Pancreas (tissue), 10 donors: ENCODE measurements around the gene B4GALT1. TPM values are rescaled to one million over a fixed set of nuclear protein-coding genes. Genes with fewer than 3 reads are reported as not detected.

Experiments
- ATAC-seq, 4 donors: fragments of 200-7000 bp; cut with Tn5 transposase; one replicate each; pipeline versions ENCODE4 v1.8.0 to v1.9.1; 2020; ENCODE audit warnings: mild to moderate bottlenecking in 4 of 4, moderate library complexity in 4 of 4
- DNase-seq, 6 donors: peaks; one replicate each; pipeline ENCODE4 v3.0.0-alpha.2; 2020
- FAIRE-seq: peaks from 2 replicates; lab custom pipeline; 2012; peaks lifted over from hg19 to GRCh38; lab: Jason Lieb, UNC
- H3K27ac ChIP-seq, 4 donors: fragments of 200-600 bp; sonication (generic); 1 replicate in 3 of 4; 2 replicates in 1 of 4; pipeline versions ENCODE4 v1.5.0 to v1.8.0; 2020
- H3K27me3 ChIP-seq, 4 donors: fragments of 200-600 bp; one replicate each; pipeline ENCODE4 v1.8.0; 2021
- H3K36me3 ChIP-seq, 3 donors: fragments of 200-600 bp; sonication (generic) in 1 of 3; one replicate each; pipeline versions ENCODE4 v1.5.0 to v1.8.0; 2020 to 2021
- H3K4me1 ChIP-seq, 3 donors: fragments of 200-600 bp; one replicate each; pipeline ENCODE4 v1.8.0; 2021
- H3K4me3 ChIP-seq, 4 donors: fragments of 200-600 bp; sonication (generic) in 2 of 4; one replicate each; pipeline versions ENCODE4 v1.5.0 to v1.8.0; 2020 to 2021
- H3K9me3 ChIP-seq, 4 donors: fragments of 200-600 bp; one replicate each; pipeline ENCODE4 v1.8.0; 2021
- WGBS, 2 donors: extraction: QIAGEN DNeasy Blood & Tissue Kit; methylation state at CpG; one replicate each; pipeline ENCODE4 v1.1.7; 2013; 5-methylcytosine and 5-hydroxymethylcytosine counted together
- intact Hi-C, 3 donors: fragments of 100-400 bp; cut with DNase I; formaldehyde crosslinking; loops; one replicate each; pipeline versions ENCODE4 v1.11.1 to v1.14.2; 2022
- polyA plus RNA-seq, 2 donors: library from polyadenylated mRNA; stranded (reverse); fragments of 200-250 nt; gene quantifications; one replicate each; pipeline ENCODE4 v1.2.3, GENCODE V29; 2013
- total RNA-seq, 6 donors: library from RNA; stranded (reverse); fragmentation: NEBNext Ultra II Directional in 4 of 6; extraction: Animal tissue kit (Norgen Biotek cat#: 25700) in 4 of 6; gene quantifications; one replicate each; pipeline versions ENCODE4 v1.2.1 to v1.2.4, GENCODE V29; 2021 to 2023
- TF ChIP-seq, protein P1 (sequence below), 4 donors: fragments of 200-600 bp; sonication (generic) in 3 of 4; IDR thresholded peaks; one replicate each; pipeline versions ENCODE4 v1.5.0 to v1.8.0; 2021; ENCODE audit warnings: antibody characterized with exemption in 4 of 4
- donor health status: healthy with polysubstance abuse.
- donor health status: DM: no; HTN: no; CAD: no; lungs with moderate emphysema.
- donor health status: DM: no; HTN: no; CAD: no.
- donor health status: control.
- donor health status: control.
- donor health status: Bipolar disorder and iron deficiency.
- donor health status: DM: yes; HTN: yes; CAD: no.
- donor health status: DM: no; HTN: no; CAD: no.
- donor health status: DM: no; HTN: no; CAD: no.
- donor health status: DM: yes; HTN: yes; CAD: no.

B4GALT1 gene
- total and polyA plus RNA-seq, 8 donors: 9.7 to 54.2 (median 24.4) TPM

DNA sequence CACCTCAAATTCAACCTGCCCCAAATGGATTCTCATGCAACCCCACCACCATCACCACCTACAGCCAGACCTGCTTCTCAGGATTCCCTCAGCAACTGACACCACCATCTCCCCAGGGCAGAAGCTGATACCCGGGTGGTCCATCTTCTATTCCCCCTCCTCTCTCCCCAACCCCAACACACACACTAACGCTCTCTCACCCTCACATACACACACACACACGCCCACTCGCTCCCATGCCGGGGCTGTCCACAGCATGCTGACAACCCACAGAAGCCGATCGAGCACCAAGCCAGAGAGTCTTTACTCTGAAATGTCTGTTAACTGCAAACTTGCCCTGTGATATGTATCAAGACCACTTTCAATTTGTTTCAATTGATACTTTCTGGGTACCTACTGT is 28.4 kb downstream of the B4GALT1 start:
- Histone ChIP-seq H3K9me3 (no peaks in the 10 kb centered on the region), H3K27me3 (no peaks in the 10 kb centered on the region), H3K4me3 (no peak overlapping the region), H3K36me3 (peaks cover 0 to 9% (median 0%) of the 10 kb centered on the region in 3 donors), H3K27ac (no peak overlapping the region), H3K4me1 (peaks cover 13 to 18% (median 16%) of the 10 kb centered on the region in 3 donors)
- intact Hi-C loops: no loop called here
- 92 to 95% methylated on average over 7 of the region's 7 CpGs for WGBS, 2 donors
- DNase-seq (no peak), FAIRE-seq (no peak), ATAC-seq (no peak)
- TF ChIP-seq, protein P1, sequence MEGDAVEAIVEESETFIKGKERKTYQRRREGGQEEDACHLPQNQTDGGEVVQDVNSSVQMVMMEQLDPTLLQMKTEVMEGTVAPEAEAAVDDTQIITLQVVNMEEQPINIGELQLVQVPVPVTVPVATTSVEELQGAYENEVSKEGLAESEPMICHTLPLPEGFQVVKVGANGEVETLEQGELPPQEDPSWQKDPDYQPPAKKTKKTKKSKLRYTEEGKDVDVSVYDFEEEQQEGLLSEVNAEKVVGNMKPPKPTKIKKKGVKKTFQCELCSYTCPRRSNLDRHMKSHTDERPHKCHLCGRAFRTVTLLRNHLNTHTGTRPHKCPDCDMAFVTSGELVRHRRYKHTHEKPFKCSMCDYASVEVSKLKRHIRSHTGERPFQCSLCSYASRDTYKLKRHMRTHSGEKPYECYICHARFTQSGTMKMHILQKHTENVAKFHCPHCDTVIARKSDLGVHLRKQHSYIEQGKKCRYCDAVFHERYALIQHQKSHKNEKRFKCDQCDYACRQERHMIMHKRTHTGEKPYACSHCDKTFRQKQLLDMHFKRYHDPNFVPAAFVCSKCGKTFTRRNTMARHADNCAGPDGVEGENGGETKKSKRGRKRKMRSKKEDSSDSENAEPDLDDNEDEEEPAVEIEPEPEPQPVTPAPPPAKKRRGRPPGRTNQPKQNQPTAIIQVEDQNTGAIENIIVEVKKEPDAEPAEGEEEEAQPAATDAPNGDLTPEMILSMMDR (IDR thresholded peaks at IDR 0.05): no peak

DNA sequence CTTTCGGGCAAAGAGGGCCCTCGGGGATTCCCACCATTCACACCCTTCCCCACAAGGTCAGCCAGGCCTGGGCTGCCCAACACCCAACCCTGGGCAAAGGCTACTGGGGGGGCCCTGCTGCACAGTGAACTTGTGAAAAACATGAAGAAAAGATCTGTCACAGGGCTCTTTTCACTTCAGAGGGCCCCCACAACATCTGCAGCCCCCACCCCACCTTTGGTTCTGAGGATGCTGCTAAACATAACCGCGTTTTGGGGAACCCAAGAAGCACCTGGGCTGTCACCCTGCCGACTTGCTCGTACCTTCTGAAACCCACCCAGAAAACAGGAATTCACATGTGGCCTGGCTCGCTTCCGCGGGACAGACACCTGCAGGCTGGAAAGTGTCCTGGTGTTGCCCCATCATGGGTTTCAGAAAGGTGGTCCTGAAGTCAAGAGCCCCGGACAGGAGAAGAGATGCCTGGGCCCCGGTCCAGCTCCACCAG is 29.3 kb downstream of the B4GALT1 start:
- intact Hi-C loops: no loop called here
- H3K27me3 ChIP-seq: no peaks in the 10 kb centered on the region
- no peak for ATAC-seq
- no peak for DNase-seq
- H3K9me3 ChIP-seq: no peaks in the 10 kb centered on the region
- TF ChIP-seq, protein P1 (IDR thresholded peaks at IDR 0.05): no peak
- no peak for FAIRE-seq
- no peak overlapping the region for H3K27ac ChIP-seq
- peaks cover 0 to 15% (median 0%) of the 10 kb centered on the region in 3 donors for H3K36me3 ChIP-seq
- no peak overlapping the region for H3K4me3 ChIP-seq
- 88 to 90% methylated on average over 11 of the region's 11 CpGs for WGBS, 2 donors
- H3K4me1 ChIP-seq: peaks cover 13 to 16% (median 15%) of the 10 kb centered on the region in 3 donors

DNA sequence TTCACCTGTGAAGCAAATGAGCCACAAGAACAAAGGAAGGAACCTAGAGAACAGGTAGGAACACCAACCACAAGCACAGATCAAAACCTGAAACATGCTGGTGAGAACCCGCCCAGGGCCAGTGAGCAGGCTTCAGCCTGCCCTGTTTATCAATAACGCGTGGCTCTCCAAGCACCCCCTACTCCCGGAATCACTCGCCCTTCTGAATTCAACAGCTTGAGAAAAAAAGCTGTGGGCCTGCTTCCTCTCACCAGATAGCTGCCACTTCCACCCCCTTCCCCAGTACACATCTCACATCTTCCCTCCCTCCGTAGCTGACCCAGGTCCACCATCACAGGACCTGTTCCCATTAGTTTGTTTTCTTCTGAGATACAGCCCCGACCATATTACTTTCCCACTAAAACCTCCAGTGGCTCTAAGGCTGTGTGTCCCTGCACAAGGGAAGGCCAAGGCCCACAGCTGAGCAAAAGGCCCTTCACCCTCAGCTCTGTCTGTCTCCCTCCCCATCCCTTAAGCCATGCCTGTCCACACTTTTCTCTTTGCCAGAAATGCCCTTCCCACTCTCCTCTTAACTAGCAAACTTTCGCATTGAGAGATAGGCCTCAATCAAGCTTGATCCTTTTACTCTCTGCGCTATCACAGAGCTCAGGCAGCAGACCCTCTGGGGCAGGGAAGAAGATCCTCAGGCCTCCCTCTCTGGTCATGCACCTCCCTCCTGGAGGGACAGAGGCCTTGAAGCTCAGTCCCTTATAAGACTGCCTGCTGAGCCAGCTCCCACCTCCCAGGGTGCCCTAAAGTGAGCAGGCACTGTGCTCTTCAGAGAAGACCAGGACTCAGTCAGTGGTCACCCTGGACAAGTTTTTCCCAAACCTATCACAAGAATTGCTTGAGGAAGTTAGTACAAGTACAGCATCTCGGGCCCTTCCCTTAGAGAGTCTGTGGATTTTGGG is 30.1 kb downstream of the B4GALT1 start:
- peaks cover 13 to 17% (median 16%) of the 10 kb centered on the region in 3 donors for H3K4me1 ChIP-seq
- no peak overlapping the region for H3K4me3 ChIP-seq
- H3K36me3 ChIP-seq: peaks cover 0 to 15% (median 0%) of the 10 kb centered on the region in 3 donors
- WGBS, 2 donors: 83 to 86% methylated on average over 10 of the region's 10 CpGs
- no peaks in the 10 kb centered on the region for H3K9me3 ChIP-seq
- TF ChIP-seq, protein P1 (IDR thresholded peaks at IDR 0.05): no peak
- DNase-seq (no peak), ATAC-seq (no peak), FAIRE-seq (no peak)
- intact Hi-C loops: no loop called here
- no peak overlapping the region for H3K27ac ChIP-seq
- H3K27me3 ChIP-seq: no peaks in the 10 kb centered on the region

DNA sequence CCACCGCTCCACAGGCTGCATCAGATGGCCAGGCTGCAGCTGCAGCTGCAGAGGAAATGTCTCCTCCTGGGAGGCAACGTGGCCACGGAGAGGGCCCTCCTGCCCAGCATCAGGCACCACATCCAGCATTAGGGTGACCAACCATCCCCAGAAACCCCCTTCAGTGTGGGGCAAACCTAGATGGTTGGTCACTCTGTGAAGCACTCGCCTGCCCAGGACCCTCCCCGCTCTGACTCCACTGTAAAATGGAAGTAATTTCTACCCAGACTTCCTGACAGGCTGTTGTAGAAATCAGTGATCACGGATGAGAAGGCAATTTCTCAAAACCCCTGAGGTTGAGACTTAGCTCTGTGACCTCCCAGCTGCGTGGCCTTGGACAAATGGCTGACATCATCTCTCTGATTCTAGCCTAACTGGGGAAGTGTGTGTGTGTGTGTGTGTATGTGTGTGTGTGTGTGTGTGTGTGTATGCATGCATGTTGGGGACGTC is 31.6 kb downstream of the B4GALT1 start:
- peak in 3 of 4 donors; percentile 32 to 43 (median 38) for ATAC-seq
- Histone ChIP-seq H3K36me3 (peaks cover 0 to 15% (median 0%) of the 10 kb centered on the region in 3 donors), H3K9me3 (no peaks in the 10 kb centered on the region), H3K4me3 (no peak overlapping the region), H3K27me3 (no peaks in the 10 kb centered on the region), H3K27ac (peak overlapping the region in 1 of 4 donors; percentile 47), H3K4me1 (peaks cover 19 to 28% (median 20%) of the 10 kb centered on the region in 3 donors)
- no peak for FAIRE-seq
- WGBS, 2 donors: 67 to 73% methylated on average over 8 of the region's 8 CpGs
- TF ChIP-seq, protein P1 (IDR thresholded peaks at IDR 0.05): no peak
- DNase-seq: no peak
- intact Hi-C loops: no loop called here
